ENCODE data around the gene PPP1R3A. TPM values are rescaled to one million over a fixed set of nuclear protein-coding genes. Genes with fewer than 3 reads are reported as not detected.

Gene PPP1R3A
- polyA plus RNA-seq, 1 donor from 2014 or later: 1.6 TPM

GRCh38 chr7:113867325-113867724 is 51.5 kb downstream of the PPP1R3A start:
- TF ChIP-seq POLR2AphosphoS5 (IDR thresholded peaks at IDR 0.05) (no peak), EP300 (conservative IDR thresholded peaks at IDR 0.05; ENCODE audit: poor library complexity, severe bottlenecking) (no peak), EZH2 (IDR thresholded peaks at IDR 0.05; ENCODE audit: borderline replicate concordance, insufficient read depth, low read length, poor library complexity, severe bottlenecking) (no peak), REST (IDR thresholded peaks at IDR 0.05; ENCODE audit: borderline replicate concordance) (no peak), TAF1 (IDR thresholded peaks at IDR 0.05; ENCODE audit: low read depth) (no peak), RAD21 (conservative IDR thresholded peaks at IDR 0.05) (no peak), SMC3 (conservative IDR thresholded peaks at IDR 0.05; ENCODE audit: poor library complexity) (no peak), MXI1 (conservative IDR thresholded peaks at IDR 0.05; ENCODE audit: poor library complexity, severe bottlenecking) (no peak)
- TF ChIP-seq, protein P1, sequence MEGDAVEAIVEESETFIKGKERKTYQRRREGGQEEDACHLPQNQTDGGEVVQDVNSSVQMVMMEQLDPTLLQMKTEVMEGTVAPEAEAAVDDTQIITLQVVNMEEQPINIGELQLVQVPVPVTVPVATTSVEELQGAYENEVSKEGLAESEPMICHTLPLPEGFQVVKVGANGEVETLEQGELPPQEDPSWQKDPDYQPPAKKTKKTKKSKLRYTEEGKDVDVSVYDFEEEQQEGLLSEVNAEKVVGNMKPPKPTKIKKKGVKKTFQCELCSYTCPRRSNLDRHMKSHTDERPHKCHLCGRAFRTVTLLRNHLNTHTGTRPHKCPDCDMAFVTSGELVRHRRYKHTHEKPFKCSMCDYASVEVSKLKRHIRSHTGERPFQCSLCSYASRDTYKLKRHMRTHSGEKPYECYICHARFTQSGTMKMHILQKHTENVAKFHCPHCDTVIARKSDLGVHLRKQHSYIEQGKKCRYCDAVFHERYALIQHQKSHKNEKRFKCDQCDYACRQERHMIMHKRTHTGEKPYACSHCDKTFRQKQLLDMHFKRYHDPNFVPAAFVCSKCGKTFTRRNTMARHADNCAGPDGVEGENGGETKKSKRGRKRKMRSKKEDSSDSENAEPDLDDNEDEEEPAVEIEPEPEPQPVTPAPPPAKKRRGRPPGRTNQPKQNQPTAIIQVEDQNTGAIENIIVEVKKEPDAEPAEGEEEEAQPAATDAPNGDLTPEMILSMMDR (IDR thresholded peaks at IDR 0.05; ENCODE audit: poor library complexity, severe bottlenecking): no peak
- H3K9ac ChIP-seq (ENCODE audit: low read length): no peak overlapping the region
- H3F3A ChIP-seq (ENCODE audit: insufficient read depth, low read length, poor library complexity, severe bottlenecking): no peaks in the 10 kb centered on the region
- no peaks in the 10 kb centered on the region for H3K27me3 ChIP-seq (ENCODE audit: insufficient read depth, low read depth, low read length)
- H3K4me3 ChIP-seq (ENCODE audit: low read length): no peak overlapping the region
- H3K79me2 ChIP-seq (replicated peaks; ENCODE audit: insufficient read depth, low read length): no peaks in the 10 kb centered on the region
- H4K20me1 ChIP-seq (ENCODE audit: insufficient read depth): no peaks in the 10 kb centered on the region
- H3K9me2 ChIP-seq (ENCODE audit: insufficient read depth, low read length): no peaks in the 10 kb centered on the region
- H2AFZ ChIP-seq (ENCODE audit: low read depth, low read length): no peak overlapping the region
- H3K9me3 ChIP-seq (ENCODE audit: low read length): no peaks in the 10 kb centered on the region
- no peak overlapping the region for H3K4me2 ChIP-seq (ENCODE audit: low read length)
- H3K27ac ChIP-seq (ENCODE audit: low read length): no peak overlapping the region
- H3K36me3 ChIP-seq (ENCODE audit: insufficient read depth, low read length): no peaks in the 10 kb centered on the region

- Histone ChIP-seq H3K36me3 (ENCODE audit: insufficient read depth, low read length) (no peaks in the 10 kb centered on the region), H2AFZ (ENCODE audit: low read depth, low read length) (no peak overlapping the region), H3K4me2 (ENCODE audit: low read length) (no peak overlapping the region), H3K27me3 (ENCODE audit: insufficient read depth, low read depth, low read length) (no peaks in the 10 kb centered on the region), H4K20me1 (ENCODE audit: insufficient read depth) (no peaks in the 10 kb centered on the region), H3K27ac (ENCODE audit: low read length) (no peak overlapping the region), H3K9ac (ENCODE audit: low read length) (no peak overlapping the region), H3K9me3 (ENCODE audit: low read length) (no peaks in the 10 kb centered on the region), H3K9me2 (ENCODE audit: insufficient read depth, low read length) (no peaks in the 10 kb centered on the region), H3K4me3 (ENCODE audit: low read length) (no peak overlapping the region), H3F3A (ENCODE audit: insufficient read depth, low read length, poor library complexity, severe bottlenecking) (no peaks in the 10 kb centered on the region), H3K79me2 (replicated peaks; ENCODE audit: insufficient read depth, low read length) (no peaks in the 10 kb centered on the region)
- TF ChIP-seq EZH2 (IDR thresholded peaks at IDR 0.05; ENCODE audit: borderline replicate concordance, insufficient read depth, low read length, poor library complexity, severe bottlenecking): no peak
- no peak for TF ChIP-seq REST (IDR thresholded peaks at IDR 0.05; ENCODE audit: borderline replicate concordance)
- no peak for TF ChIP-seq SMC3 (conservative IDR thresholded peaks at IDR 0.05; ENCODE audit: poor library complexity)
- TF ChIP-seq TAF1 (IDR thresholded peaks at IDR 0.05; ENCODE audit: low read depth): no peak
- TF ChIP-seq, protein P1 (IDR thresholded peaks at IDR 0.05; ENCODE audit: poor library complexity, severe bottlenecking): no peak
- no peak for TF ChIP-seq RAD21 (conservative IDR thresholded peaks at IDR 0.05)
- no peak for TF ChIP-seq POLR2AphosphoS5 (IDR thresholded peaks at IDR 0.05)
- no peak for TF ChIP-seq MXI1 (conservative IDR thresholded peaks at IDR 0.05; ENCODE audit: poor library complexity, severe bottlenecking)
- no peak for TF ChIP-seq EP300 (conservative IDR thresholded peaks at IDR 0.05; ENCODE audit: poor library complexity, severe bottlenecking)
Measured at GRCh38 chr7:113856010-113856409, 62.8 kb downstream of the PPP1R3A start.
